K562 (cell line): ENCODE results near the gene SKIL. TPM values are rescaled to one million over a fixed set of nuclear protein-coding genes. Genes with fewer than 3 reads are reported as not detected.

Experiments
- ATAC-seq: fragments of 200-7000 bp; cut with Tn5 transposase; 3 replicates; pipeline ENCODE4 v1.9.1; 2020; ENCODE audit warnings: moderate library complexity
- BruUV-seq: library from RNA; stranded (reverse); fragments of 400-500 nt; replicated peaks from 2 replicates; lab custom pipeline; 2021; lab: Mats Ljungman, UMichigan
- CTCF ChIA-PET: fragments of 300-600 bp; formaldehyde crosslinking; extraction: SDS; loops from one replicate; lab custom pipeline; 2021; ENCODE audit warnings: low intra/inter-chr PET ratio; lab: Yijun Ruan, JAX
- POLR2A ChIA-PET: fragments of 300-600, 350-650 bp; sonication (Branson Sonifier 250); formaldehyde crosslinking; extraction: SDS; loops from one replicate; lab custom pipeline; 2021; ENCODE audit warnings: antibody characterized with exemption, inconsistent platforms; lab: Yijun Ruan, JAX
- DNase-seq, 4 experiments: peaks; one replicate each; pipeline versions ENCODE4 v3.0.0 to v3.0.0-alpha.2; 2011 to 2018; ENCODE audit warnings: low spot score in 3 of 4, mixed read lengths in 3 of 4; ENCODE audit errors: extremely low read depth in 1 of 4
- FAIRE-seq: peaks from 2 replicates; lab custom pipeline; 2011; peaks lifted over from hg19 to GRCh38; lab: Jason Lieb, UNC
- H2AFZ ChIP-seq: 2 replicates; pipeline ENCODE4 v1.6.0; 2011; ENCODE audit warnings: low read depth, low read length, control low read depth, inconsistent platforms
- H3K27ac ChIP-seq: fragments of 200-600 bp; 3 replicates; pipeline ENCODE4 v1.8.0; 2011; ENCODE audit warnings: low read depth, mild to moderate bottlenecking, control low read depth, inconsistent platforms, low read length, moderate library complexity, mixed read lengths; ENCODE audit errors: extremely low read depth
- H3K27me3 ChIP-seq, 2 experiments: fragments of 300-600 bp in 1 of 2; 2 replicates in 1 of 2; 3 replicates in 1 of 2; pipeline versions ENCODE4 v1.6.0 to v1.8.0; 2011; ENCODE audit warnings: inconsistent platforms in 2 of 2, low read length in 2 of 2, mild to moderate bottlenecking in 1 of 2, mixed read lengths in 1 of 2, moderate library complexity in 1 of 2; ENCODE audit not compliant: control insufficient read depth in 2 of 2, insufficient read depth in 2 of 2
- H3K36me3 ChIP-seq: fragments of 300-600 bp; 3 replicates; pipeline ENCODE4 v1.8.0; 2011; ENCODE audit warnings: mild to moderate bottlenecking, low read length, inconsistent platforms; ENCODE audit not compliant: control insufficient read depth, insufficient read depth
- H3K4me1 ChIP-seq, 2 experiments: fragments of 200-600 bp in 1 of 2; replicated peaks in 1 of 2; 2 replicates in 1 of 2; 3 replicates in 1 of 2; pipeline versions ENCODE4 v1.5.1 to v1.8.0; 2011; ENCODE audit warnings: inconsistent platforms in 2 of 2, low read length in 2 of 2, mild to moderate bottlenecking in 1 of 2, mixed read lengths in 1 of 2, moderate library complexity in 1 of 2; ENCODE audit not compliant: control insufficient read depth in 2 of 2, insufficient read depth in 2 of 2
- H3K4me2 ChIP-seq: 2 replicates; pipeline ENCODE4 v1.6.1; 2011; ENCODE audit warnings: low read length, control low read depth, inconsistent platforms, mixed read lengths; ENCODE audit not compliant: insufficient read depth
- H3K4me3 ChIP-seq: fragments of 200-600 bp; sonication (generic), shearing (Covaris generic); 2 replicates; pipeline ENCODE4 v1.5.1; 2016; ENCODE audit warnings: control low read depth, inconsistent platforms
- H3K79me2 ChIP-seq: fragments of 200-600 bp; 3 replicates; pipeline ENCODE4 v1.8.0; 2011; ENCODE audit warnings: low read length, inconsistent platforms; ENCODE audit not compliant: control insufficient read depth, insufficient read depth
- H3K9ac ChIP-seq, 2 experiments: 2 replicates each; pipeline versions ENCODE4 v1.6.0 to v1.6.1; 2011; ENCODE audit warnings: low read depth in 2 of 2, low read length in 2 of 2, control low read depth in 1 of 2, inconsistent platforms in 1 of 2, mild to moderate bottlenecking in 1 of 2, mixed read lengths in 1 of 2; ENCODE audit not compliant: insufficient read depth in 1 of 2
- H3K9me1 ChIP-seq: one replicate; pipeline ENCODE4 v1.6.0; 2011; ENCODE audit warnings: inconsistent platforms, mild to moderate bottlenecking, low read length, moderate library complexity; ENCODE audit not compliant: control insufficient read depth, insufficient read depth
- H3K9me3 ChIP-seq: replicated peaks from 2 replicates; pipeline ENCODE4 v1.5.1; 2011; ENCODE audit warnings: low read depth, low read length, inconsistent platforms; ENCODE audit not compliant: control insufficient read depth, insufficient read depth
- H4K20me1 ChIP-seq: replicated peaks from 2 replicates; pipeline ENCODE4 v1.6.1; 2011; ENCODE audit warnings: low read length, inconsistent platforms, mixed read lengths; ENCODE audit not compliant: control insufficient read depth, insufficient read depth
- E2F1 ChIP-seq: sonication (generic); formaldehyde crosslinking; IDR thresholded peaks from 2 replicates; pipeline ENCODE4 v1.8.1; 2023; ENCODE audit warnings: mild to moderate bottlenecking, missing genetic modification reagents, moderate library complexity
- ETS2 ChIP-seq: IDR thresholded peaks from 2 replicates; pipeline ENCODE4 v1.6.1; 2016; ENCODE audit warnings: borderline replicate concordance, missing genetic modification characterization, mild to moderate bottlenecking, moderate library complexity, missing compliant biosample characterization; ENCODE audit not compliant: poor library complexity, severe bottlenecking
- IFI16 ChIP-seq: fragments of 250-450 bp; sonication (Bioruptor Pico); IDR thresholded peaks from 2 replicates; pipeline ENCODE4 v2.1.2; 2022; ENCODE audit warnings: mild to moderate bottlenecking, inconsistent platforms
- KDM4B ChIP-seq, 2 experiments: fragments of 450-650 bp in 1 of 2; sonication (generic) in 1 of 2; IDR thresholded peaks; 2 replicates each; pipeline ENCODE4 v1.6.1; 2016 to 2017; ENCODE audit warnings: borderline replicate concordance in 2 of 2, antibody characterized with exemption in 1 of 2, low read depth in 1 of 2, mild to moderate bottlenecking in 1 of 2
- KLF6 ChIP-seq: fragments of 250-450 bp; sonication (Bioruptor Pico); IDR thresholded peaks from 2 replicates; pipeline ENCODE4 v1.4.0; 2020; ENCODE audit warnings: mild to moderate bottlenecking, moderate library complexity, borderline replicate concordance
- NCOA2 ChIP-seq, 2 experiments: fragments of 450-650 bp; IDR thresholded peaks; 2 replicates each; pipeline ENCODE4 v1.6.1; 2018; ENCODE audit warnings: mild to moderate bottlenecking in 2 of 2, moderate library complexity in 1 of 2; ENCODE audit not compliant: partially characterized antibody in 2 of 2
- NKRF ChIP-seq: fragments of 450-650 bp; IDR thresholded peaks from 2 replicates; pipeline ENCODE4 v1.6.1; 2016; ENCODE audit warnings: borderline replicate concordance
- SMARCA4 ChIP-seq: fragments of 450-650 bp; IDR thresholded peaks from 2 replicates; pipeline ENCODE4 v1.6.1; 2016
- SREBF1 ChIP-seq: fragments of 150-350 bp; IDR thresholded peaks from 2 replicates; pipeline ENCODE4 v1.6.1; 2014; ENCODE audit warnings: antibody characterized with exemption, low read depth, low read length, borderline replicate concordance
- TCF7L2 ChIP-seq: fragments of 150-350 bp; IDR thresholded peaks from 2 replicates; pipeline ENCODE4 v1.6.1; 2016; ENCODE audit warnings: low read depth, mild to moderate bottlenecking, low read length, moderate library complexity
- ZNF445 ChIP-seq: fragments of 250-450 bp; sonication (Bioruptor Pico); IDR thresholded peaks from 2 replicates; pipeline ENCODE4 v1.4.0; 2020; ENCODE audit warnings: low read depth, mild to moderate bottlenecking, moderate library complexity
- ZNF589 ChIP-seq: fragments of 200-800 bp; sonication (Bioruptor generic); IDR thresholded peaks from 2 replicates; pipeline ENCODE4 v1.6.1; 2016; ENCODE audit warnings: low read depth, missing genetic modification characterization, missing compliant biosample characterization
- WGBS: fragments of 100-300 bp; shearing (Covaris generic); methylation state at CpG from one replicate; pipeline ENCODE4 v1.1.6; 2016; ENCODE audit warnings: low coverage, mixed read lengths; ENCODE audit not compliant: insufficient coverage; ENCODE audit errors: missing lambda C conversion rate; 5-methylcytosine and 5-hydroxymethylcytosine counted together
- in situ Hi-C: fragments of 300-500 bp; cut with MboI; formaldehyde crosslinking; loops from 4 replicates; pipeline ENCODE4 v1.15.0; 2018; ENCODE audit warnings: inconsistent platforms, mixed read lengths
- intact Hi-C: fragments of 100-400 bp; cut with micrococcal nuclease; formaldehyde crosslinking; loops from 2 replicates; pipeline ENCODE4 v1.14.2; 2022
- polyA plus RNA-seq, 8 experiments: library from polyadenylated mRNA; depleted of rRNA in 4 of 8; stranded (reverse) in 5 of 8; unstranded in 3 of 8; fragments of >200 nt; fragmentation: Nextera tagmentation in 2 of 8; fragmentation: Illumina TruSeq in 1 of 8; extraction: Ambion mirVana in 2 of 8; extraction: Trizol in 1 of 8; gene quantifications; 2 replicates each; pipeline versions ENCODE4 v1.2.1 to v1.2.3, GENCODE V29; 2011 to 2014; ENCODE audit warnings: inconsistent platforms in 1 of 8, missing spikeins in 1 of 8
- total RNA-seq, 7 experiments: library from RNA; depleted of rRNA in 6 of 7; stranded (reverse); fragments of >200 nt in 6 of 7; fragmentation: Illumina TruSeq in 2 of 7; extraction: Trizol in 2 of 7; gene quantifications; 2 replicates each; pipeline versions ENCODE4 v1.2.1 to v1.2.3, GENCODE V29; 2011 to 2021; ENCODE audit warnings: low replicate concordance in 1 of 7

Gene SKIL
- total and polyA plus RNA-seq, 9 of the 15 experiments (the other 6 are each of a cell fraction or from before 2014, with no cell fraction given) = 4.3 to 19.1 (median 9.7) TPM

DNA sequence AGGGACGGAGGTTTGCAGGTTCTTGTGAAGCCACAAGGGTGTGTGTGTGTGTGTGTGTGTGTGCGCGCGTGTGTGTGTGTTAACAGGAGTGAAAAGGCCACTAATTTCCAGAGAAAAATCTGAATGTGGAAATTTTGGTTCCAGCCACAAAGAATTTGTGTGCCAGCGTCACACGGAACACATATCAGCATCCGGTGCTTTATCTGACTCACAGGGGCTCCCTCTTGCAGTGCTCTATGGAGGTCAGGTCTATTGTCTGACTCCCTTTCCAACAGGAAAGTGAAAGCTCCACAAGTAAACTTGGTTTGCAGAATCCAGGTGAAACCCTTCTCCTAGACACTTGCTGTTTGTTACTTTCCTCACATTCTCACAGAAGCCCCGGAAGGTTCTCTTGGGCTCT lies 67.4 kb downstream of the SKIL start:
- Histone ChIP-seq H4K20me1 (no peaks in the 10 kb centered on the region), H3K79me2 (no peaks in the 10 kb centered on the region), H3K27me3 (no peaks in the 10 kb centered on the region), H3K4me3 (no peak overlapping the region), H3K4me1 (peaks cover 7 to 15% of the 10 kb centered on the region in 2 experiments), H2AFZ (peak overlapping the region; percentile 97), H3K4me2 (no peak overlapping the region; the same call in 1 of the 2 replicates), H3K36me3 (no peaks in the 10 kb centered on the region)
- intact Hi-C loops = loop anchor here (5.0 kb wide), 1 partner anchor 72 kb away; no protein-coding TSS in a partner anchor
- in situ Hi-C loops = loop anchor here (5.0 to 10.0 kb wide), 2 partner anchors 270 to 387 kb away; no protein-coding TSS in a partner anchor
- BruUV-seq = no TSS peak
- WGBS = 45% methylated on average over 8 of the region's 8 CpGs
- DNase-seq = peak in 1 of 4 experiments; percentile 26
- CTCF ChIA-PET = no interaction called here
- TF ChIP-seq NCOA2 (IDR thresholded peaks at IDR 0.05; ENCODE audit: partially characterized antibody in 2 of 2) (no peak), IFI16 (CRISPR knock-in tag) (no peak), SMARCA4 (no peak), KDM4B (IDR thresholded peaks at IDR 0.05; ENCODE audit: borderline replicate concordance in 2 of 2, low read depth in 1 of 2) (no peak), E2F1 (CRISPR knock-in tag) (no peak), ZNF445 (no peak), NKRF (no peak), TCF7L2 (no peak), SREBF1 (no peak), ZNF589 (CRISPR knock-in tag) (no peak), ETS2 (tag) (no peak), KLF6 (CRISPR knock-in tag) (no peak)
- TF ChIP-seq, all 486 proteins: peak for 0
- Histone ChIP-seq H3K27ac (0 out of 3 replicates have a peak overlapping the region, but pooled peaks have one; percentile 21), H3K9ac (no peak overlapping the region), H3K9me1 (no peaks in the 10 kb centered on the region), H3K9me3 (no peaks in the 10 kb centered on the region)
- POLR2A ChIA-PET = interaction anchor here (0.8 kb wide), 1 partner anchor 13 kb away, joined by 5 read pairs; no protein-coding TSS in a partner anchor
- ATAC-seq = peak; percentile 54
- FAIRE-seq = peak; percentile 37
